RWPE2 (cell line): Measurements from ENCODE around the gene RNF186.

Source experiments
- ATAC-seq: fragments of 200-7000 bp; cut with Tn5 transposase; 3 replicates; pipeline ENCODE4 v1.9.1; 2021; ENCODE audit warnings: low read depth
- DNase-seq: peaks from one replicate; pipeline ENCODE4 v3.0.0-alpha.2; 2020; ENCODE audit warnings: low spot score
- H3K27ac ChIP-seq: fragments of 450-650 bp; 2 replicates; pipeline ENCODE4 v1.5.1; 2017; ENCODE audit warnings: mild to moderate bottlenecking; ENCODE audit not compliant: poor library complexity, severe bottlenecking
- H3K27me3 ChIP-seq: fragments of 250-450 bp; sonication (Bioruptor Pico); 2 replicates; pipeline ENCODE4 v1.5.1; 2021; ENCODE audit warnings: mild to moderate bottlenecking, moderate library complexity; ENCODE audit not compliant: insufficient read depth, poor library complexity, severe bottlenecking
- H3K36me3 ChIP-seq: fragments of 250-450 bp; sonication (Bioruptor Pico); 2 replicates; pipeline ENCODE4 v1.5.1; 2020; ENCODE audit warnings: low read depth, mild to moderate bottlenecking, moderate library complexity
- H3K4me1 ChIP-seq: fragments of 250-450 bp; sonication (Bioruptor Pico); 2 replicates; pipeline ENCODE4 v1.5.1; 2021; ENCODE audit warnings: mild to moderate bottlenecking, moderate library complexity; ENCODE audit not compliant: insufficient read depth, poor library complexity, severe bottlenecking
- H3K4me3 ChIP-seq: fragments of 250-450 bp; sonication (Bioruptor Pico); 2 replicates; pipeline ENCODE4 v1.5.1; 2021; ENCODE audit warnings: mild to moderate bottlenecking, moderate library complexity; ENCODE audit not compliant: severe bottlenecking
- H3K9me3 ChIP-seq: fragments of 250-450 bp; sonication (Bioruptor Pico); 2 replicates; pipeline ENCODE4 v1.5.1; 2021; ENCODE audit warnings: mild to moderate bottlenecking, moderate library complexity; ENCODE audit not compliant: severe bottlenecking
- TF ChIP-seq, protein P1 (sequence below): fragments of 450-650 bp; IDR thresholded peaks from one replicate; pipeline ENCODE4 v1.5.1; 2017; ENCODE audit warnings: mild to moderate bottlenecking, moderate library complexity; ENCODE audit not compliant: poor library complexity, severe bottlenecking

The RNF186 gene

DNA sequence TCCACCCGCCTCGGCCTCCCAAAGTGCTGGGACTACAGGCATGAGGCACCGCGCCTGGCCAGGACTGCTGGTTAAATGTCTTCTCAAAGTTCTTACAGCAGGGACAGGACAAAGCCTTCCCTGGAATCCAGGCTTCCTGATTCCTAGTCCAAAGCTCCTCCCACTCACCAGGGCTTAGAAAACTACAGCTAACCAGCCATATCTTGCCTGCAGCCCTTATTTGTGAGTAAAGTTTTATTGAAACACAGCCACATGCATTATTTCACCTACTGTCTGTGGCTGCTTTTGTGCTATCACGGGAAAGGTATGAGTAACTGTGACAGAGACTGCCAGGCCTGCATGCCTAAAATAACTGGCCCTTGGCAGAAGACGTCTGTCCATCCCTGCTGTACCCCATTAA, 39.8 kb downstream of the RNF186 start:
- H3K36me3 ChIP-seq = peaks cover 5% of the 10 kb centered on the region; the same call in 1 of the 2 replicates
- no peaks in the 10 kb centered on the region for H3K27me3 ChIP-seq
- ATAC-seq (no peak), DNase-seq (no peak)
- no peak overlapping the region for H3K27ac ChIP-seq
- no peak overlapping the region for H3K4me3 ChIP-seq
- H3K9me3 ChIP-seq = no peaks in the 10 kb centered on the region
- H3K4me1 ChIP-seq = no peaks in the 10 kb centered on the region
- TF ChIP-seq, protein P1, sequence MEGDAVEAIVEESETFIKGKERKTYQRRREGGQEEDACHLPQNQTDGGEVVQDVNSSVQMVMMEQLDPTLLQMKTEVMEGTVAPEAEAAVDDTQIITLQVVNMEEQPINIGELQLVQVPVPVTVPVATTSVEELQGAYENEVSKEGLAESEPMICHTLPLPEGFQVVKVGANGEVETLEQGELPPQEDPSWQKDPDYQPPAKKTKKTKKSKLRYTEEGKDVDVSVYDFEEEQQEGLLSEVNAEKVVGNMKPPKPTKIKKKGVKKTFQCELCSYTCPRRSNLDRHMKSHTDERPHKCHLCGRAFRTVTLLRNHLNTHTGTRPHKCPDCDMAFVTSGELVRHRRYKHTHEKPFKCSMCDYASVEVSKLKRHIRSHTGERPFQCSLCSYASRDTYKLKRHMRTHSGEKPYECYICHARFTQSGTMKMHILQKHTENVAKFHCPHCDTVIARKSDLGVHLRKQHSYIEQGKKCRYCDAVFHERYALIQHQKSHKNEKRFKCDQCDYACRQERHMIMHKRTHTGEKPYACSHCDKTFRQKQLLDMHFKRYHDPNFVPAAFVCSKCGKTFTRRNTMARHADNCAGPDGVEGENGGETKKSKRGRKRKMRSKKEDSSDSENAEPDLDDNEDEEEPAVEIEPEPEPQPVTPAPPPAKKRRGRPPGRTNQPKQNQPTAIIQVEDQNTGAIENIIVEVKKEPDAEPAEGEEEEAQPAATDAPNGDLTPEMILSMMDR = no peak

DNA sequence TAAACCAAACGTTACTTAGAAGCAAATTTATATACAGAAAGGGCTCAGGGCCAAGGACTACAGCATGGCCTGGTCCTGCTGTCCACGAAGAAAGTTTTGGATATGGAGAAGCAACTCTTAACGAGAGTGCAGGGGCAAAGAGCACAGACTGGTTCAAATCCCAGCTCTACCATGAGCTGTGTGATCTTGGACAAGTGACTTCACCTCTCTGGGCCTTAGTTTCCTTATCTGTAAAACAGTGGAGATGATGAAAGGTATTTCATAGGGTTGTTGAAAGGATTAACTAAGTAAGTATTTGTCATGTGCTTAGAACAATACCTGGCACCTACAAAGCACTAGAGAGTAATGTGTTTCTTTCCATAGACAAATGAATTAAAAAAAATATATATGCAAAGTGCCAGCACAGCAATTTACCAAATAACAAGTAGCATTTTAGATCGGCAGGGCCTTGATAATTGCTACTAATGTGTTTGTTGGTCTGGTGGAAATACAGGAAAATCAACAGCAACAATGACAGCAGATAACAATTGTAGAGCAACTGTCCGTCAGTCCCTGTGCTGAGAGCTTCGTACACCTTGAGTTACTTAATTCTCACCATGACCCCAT, 40.8 kb downstream of the RNF186 start:
- Histone ChIP-seq H3K27me3 (no peaks in the 10 kb centered on the region), H3K36me3 (no peaks in the 10 kb centered on the region; the same call in 1 of the 2 replicates), H3K9me3 (no peaks in the 10 kb centered on the region), H3K27ac (no peak overlapping the region), H3K4me3 (no peak overlapping the region), H3K4me1 (no peaks in the 10 kb centered on the region)
- TF ChIP-seq, protein P1 = no peak
- ATAC-seq (no peak), DNase-seq (no peak)

DNA sequence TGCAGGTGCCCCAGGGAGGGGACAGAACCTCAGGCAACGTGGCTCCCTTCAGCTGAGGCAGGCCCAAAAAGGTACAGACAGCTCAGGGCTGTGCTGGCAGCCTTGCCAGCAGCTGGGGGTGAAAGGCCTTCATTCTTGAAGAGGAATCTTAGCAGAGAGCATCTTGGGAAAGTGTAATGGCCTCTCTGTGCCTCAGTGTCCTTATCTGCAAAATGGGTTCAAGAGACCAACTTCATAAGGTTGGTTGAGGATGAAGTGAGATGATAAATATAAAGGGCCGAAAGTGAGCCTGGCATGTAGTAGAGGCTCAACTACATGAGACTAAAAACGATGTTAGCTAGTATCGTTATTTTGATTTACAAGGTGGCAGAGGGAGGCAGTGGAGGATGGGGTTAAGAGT, 41.6 kb downstream of the RNF186 start:
- Histone ChIP-seq H3K4me3 (no peak overlapping the region), H3K9me3 (no peaks in the 10 kb centered on the region), H3K27ac (no peak overlapping the region), H3K36me3 (no peaks in the 10 kb centered on the region), H3K4me1 (no peaks in the 10 kb centered on the region), H3K27me3 (no peaks in the 10 kb centered on the region)
- ATAC-seq = no peak
- TF ChIP-seq, protein P1 = no peak
- DNase-seq = no peak

DNA sequence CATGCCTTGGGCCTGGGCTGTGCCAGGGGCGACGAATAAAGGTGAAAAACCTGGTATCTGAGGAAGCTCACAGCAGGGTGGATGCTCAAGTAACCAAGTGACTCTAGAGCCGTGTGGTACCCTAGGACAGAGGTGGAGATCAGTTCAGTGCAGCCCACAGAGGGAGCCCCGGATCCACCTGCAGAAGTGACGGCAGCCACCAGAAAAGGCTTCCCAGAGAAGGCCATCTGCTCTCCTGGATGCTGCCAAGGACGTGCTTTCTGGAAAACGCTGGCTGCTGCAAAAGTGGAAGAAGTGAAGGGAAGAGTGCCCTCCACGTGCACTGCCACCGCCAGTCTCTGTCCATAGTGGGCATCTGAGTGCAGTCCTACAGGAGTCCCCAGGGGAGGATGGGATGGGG, 43.0 kb downstream of the RNF186 start:
- TF ChIP-seq, protein P1 = no peak
- no peak for DNase-seq
- Histone ChIP-seq H3K9me3 (no peaks in the 10 kb centered on the region), H3K36me3 (no peaks in the 10 kb centered on the region), H3K4me3 (no peak overlapping the region), H3K27me3 (no peaks in the 10 kb centered on the region), H3K4me1 (no peaks in the 10 kb centered on the region), H3K27ac (no peak overlapping the region)
- no peak for ATAC-seq

DNA sequence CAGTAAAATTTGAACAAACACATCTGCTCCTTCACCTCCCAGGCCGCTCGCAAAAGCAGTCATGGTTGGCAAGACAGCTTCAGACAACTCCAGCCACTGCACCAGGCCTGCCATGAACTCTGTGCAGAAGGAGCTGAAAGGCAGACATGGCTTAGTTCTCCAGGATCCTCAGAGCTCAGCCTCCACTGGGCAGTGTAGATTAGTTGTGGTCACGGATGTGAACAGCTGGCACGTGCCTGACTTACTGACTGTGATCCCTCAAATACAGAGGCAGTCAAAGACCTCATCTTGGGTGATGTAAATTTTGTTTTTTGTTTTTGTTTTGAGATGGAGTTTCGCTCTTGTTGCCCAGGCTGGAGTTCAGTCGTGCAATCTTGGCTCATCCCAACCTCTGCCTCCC, 43.7 kb downstream of the RNF186 start:
- Histone ChIP-seq H3K27me3 (no peaks in the 10 kb centered on the region), H3K27ac (no peak overlapping the region), H3K4me1 (no peaks in the 10 kb centered on the region), H3K36me3 (no peaks in the 10 kb centered on the region), H3K9me3 (no peaks in the 10 kb centered on the region), H3K4me3 (no peak overlapping the region)
- TF ChIP-seq, protein P1 = no peak
- no peak for ATAC-seq
- no peak for DNase-seq
